Measurements from ENCODE around the gene CTRB1.
"Not testable (repeated sequence)": the region's sequence is repeated elsewhere in the genome, so short reads cannot be mapped to it uniquely, and the experiment has no call there.

CTRB1 gene

DNA sequence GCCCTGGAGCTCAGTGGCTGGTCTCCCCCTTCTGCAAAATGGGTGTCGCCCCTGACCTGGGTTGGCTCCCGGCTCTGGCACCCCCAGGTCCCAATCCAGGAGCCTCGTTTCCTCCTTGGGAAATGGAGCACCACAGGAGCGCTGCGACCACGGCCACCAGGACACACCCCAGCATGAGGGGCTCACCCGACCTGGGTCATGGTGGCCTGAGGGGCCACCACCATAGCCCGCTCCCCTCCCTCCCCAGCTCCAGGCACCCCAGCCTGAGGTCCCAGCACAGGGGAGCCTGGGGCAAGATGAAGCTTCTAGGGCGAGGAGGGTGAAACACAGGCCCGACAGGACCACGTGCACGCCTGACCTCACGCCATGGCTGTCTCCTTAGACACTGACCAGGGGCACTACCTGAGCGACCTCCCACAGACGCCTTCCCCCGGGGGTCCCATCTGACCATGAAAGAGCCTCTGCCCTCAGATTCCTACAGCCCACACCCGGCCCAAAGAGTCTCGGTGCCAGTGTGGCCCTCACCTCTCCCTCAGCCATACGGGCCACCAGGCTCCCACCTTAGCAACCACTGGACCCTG lies 20.8 kb downstream of the CTRB1 start:
- no peak for DNase-seq (ENCODE audit: low read depth in 1 of 2, low spot score in 1 of 2)

- not testable (repeated sequence) for DNase-seq (ENCODE audit: low read depth in 1 of 2, low spot score in 1 of 2)
These were observed 21.8 kb downstream of the CTRB1 start for GRCh38 chr16:75240633-75241032.

DNA sequence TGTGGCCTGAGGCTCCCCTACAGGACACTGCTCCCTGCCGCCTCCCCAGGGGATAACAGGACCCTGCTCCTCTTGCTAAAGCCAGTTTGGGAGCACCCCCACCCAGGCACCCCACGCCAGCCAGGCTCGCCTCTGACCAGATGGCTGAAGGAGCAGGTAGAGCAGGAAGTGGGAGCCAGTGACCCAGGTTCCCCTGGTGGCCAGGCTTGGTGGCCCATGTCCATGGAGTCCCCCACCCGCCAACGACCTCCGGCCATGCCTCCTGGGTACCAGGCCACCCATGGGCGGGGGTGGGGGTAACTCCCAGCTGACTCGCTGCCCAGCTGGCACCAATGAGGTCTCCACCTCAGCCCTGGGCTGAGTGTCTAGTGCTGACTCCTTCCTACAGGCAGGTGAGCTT lies 22.6 kb downstream of the CTRB1 start:
- DNase-seq (ENCODE audit: low read depth in 1 of 2, low spot score in 1 of 2) = no peak

DNA sequence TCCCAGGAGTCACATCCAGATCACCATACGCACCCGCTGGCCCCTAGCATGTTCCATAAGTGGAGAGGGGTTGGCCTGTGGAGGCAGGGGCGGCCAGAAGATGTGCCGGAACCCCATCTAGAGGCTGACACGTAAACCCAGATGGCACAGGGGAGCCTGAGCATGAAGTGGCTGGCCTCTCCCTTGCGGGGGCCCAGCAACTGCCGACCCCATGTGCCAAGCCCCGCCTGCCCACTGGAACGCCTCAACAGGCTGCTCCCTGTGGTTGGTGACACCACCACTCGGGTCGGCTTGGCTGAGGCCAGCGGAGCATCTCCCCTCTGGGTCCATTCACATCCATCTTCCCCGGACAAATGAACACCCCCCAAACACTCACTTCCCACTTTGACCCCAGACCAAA lies 23.2 kb downstream of the CTRB1 start:
- no peak for DNase-seq (ENCODE audit: low read depth in 1 of 2, low spot score in 1 of 2)

DNA sequence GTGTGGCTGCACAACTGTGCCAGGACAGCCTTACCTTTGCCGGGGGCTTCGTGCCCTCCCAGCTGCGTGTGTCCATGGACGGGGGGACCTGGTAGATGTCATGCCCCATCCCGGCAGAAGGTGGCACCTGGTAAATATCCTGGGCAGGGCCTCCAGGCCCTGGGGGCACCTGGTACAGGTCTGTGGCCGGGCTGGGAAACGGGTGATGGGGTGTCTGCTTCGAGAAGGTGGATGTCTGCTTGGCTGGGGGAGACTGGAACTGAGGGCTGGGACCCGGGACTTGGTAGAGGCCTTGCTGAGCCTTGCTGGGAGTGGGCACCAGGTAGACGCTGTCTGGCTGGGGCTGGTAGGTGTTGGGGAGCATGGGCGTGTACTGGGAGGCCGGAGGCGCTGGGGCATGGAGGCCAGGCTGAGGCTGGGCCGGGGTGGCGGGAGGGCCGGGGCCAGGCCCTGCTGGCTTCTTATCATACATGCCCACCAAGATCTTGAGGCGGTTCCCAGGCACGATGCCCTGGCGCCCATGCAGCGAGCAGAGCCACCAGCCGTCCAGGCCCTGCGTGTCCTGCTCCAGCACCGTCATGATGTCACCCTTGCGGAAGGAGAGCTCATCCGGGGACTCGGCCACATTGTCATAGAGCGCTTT lies 23.8 kb downstream of the CTRB1 start:
- not testable (repeated sequence) for DNase-seq (ENCODE audit: low read depth in 1 of 2, low spot score in 1 of 2)

DNA sequence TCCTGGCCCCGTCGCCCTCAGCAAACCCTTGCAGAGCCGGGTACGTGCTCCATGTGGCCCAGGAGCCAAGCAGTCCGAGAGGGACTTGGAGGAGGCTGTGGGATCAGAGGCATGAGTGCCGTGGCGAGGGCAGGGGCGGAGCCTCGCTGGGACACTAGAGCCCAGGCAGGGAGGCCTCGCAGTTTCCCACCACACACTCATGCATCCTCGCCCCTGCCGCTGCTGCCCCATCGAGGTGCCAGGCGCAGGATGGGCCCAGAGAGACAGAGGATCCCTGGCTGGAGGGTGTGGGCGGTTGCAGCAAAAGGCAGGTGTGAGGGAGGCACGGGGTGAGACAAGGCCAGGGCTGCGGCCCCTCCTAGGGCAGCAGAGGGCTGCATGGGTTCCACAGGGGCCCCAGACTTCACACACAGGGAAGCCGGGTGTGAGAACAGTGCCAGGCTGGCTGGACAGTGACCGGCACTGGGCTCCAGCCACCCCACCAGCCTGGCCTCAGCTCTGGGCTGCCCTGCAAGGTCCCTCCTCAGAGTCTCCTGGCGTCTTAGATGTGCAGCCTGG lies 25.0 kb downstream of the CTRB1 start:
- no peak for DNase-seq (ENCODE audit: low read depth in 1 of 2, low spot score in 1 of 2)

- DNase-seq (ENCODE audit: low read depth in 1 of 2, low spot score in 1 of 2) = no peak
These were observed 25.5 kb downstream of the CTRB1 start for GRCh38 chr16:75244225-75244809.

DNA sequence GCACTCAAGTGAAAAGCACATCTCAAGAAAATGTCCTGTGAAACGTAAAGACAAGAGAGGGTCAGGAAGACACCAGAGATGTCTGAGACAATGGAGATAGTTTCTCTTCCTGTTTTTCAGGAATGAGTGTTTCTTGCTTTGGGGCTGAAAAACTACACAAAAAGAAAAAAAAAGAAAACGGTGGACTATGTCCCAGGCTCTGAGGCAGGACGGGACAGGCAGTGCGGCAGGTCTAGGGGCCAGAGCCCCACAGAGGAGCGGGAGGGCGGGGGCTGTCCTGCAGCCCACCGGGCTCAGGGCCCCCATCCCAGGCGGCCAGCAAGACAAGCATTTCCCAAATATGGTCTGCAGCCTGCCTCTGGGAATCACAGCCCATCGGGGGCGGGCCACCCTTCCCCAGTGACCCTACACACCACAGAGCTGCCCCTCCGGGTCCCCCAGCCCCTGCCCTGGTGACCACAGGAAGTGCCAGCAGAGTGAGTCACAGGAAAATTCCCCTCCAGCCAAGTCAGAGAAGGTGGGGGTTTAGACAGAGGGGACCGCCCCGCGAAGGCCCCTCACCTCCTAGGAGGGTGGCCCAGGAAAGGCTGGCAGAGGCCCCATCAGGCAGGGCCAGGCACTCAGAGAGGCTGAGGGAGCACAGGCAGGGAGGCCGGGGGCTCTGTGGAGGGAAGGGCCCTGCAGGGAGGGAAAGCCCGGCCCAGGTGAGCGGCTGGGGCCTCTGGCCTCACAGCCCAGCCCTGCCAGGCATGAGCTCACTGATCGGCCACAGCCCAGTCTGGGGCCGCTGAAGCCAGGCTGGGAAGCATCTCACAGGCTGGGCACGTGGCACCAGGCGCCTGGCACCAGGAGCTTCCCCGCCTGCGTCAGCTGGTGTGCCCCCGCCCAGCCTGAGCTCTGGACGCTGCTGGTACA lies 26.3 kb downstream of the CTRB1 start:
- no peak for DNase-seq (ENCODE audit: low read depth in 1 of 2, low spot score in 1 of 2)

GRCh38 chr16:75246504-75247205 lies 27.9 kb downstream of the CTRB1 start:
- DNase-seq (ENCODE audit: low read depth in 1 of 2, low spot score in 1 of 2) = no peak

DNA sequence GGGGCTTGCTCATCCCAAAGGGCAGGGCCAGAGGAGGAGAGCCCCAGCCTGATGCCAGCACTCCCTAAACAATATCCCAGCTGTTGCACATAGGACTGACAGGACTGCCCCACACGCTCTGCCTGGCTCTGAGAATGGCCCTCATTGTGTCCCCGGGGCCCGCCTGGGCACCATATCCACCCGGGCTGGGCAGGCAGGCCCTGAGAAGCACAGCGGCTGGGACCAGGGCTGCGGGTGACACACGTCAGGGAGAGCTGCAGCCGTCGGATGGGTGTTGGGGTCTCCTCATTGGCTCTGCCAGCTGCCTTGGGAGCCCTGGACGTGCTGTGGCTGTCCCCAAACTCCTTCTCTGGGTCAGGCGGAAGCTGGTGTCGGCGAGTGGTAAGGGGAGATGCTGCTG lies 28.5 kb downstream of the CTRB1 start:
- DNase-seq (ENCODE audit: low read depth in 1 of 2, low spot score in 1 of 2) = no peak

GRCh38 chr16:75248142-75248535 lies 29.4 kb downstream of the CTRB1 start:
- no peak for DNase-seq (ENCODE audit: low read depth in 1 of 2, low spot score in 1 of 2)

GRCh38 chr16:75248536-75249380 lies 30.0 kb downstream of the CTRB1 start:
- no peak for DNase-seq (ENCODE audit: low read depth in 1 of 2, low spot score in 1 of 2)

GRCh38 chr16:75249441-75249840 lies 30.7 kb downstream of the CTRB1 start:
- no peak for DNase-seq (ENCODE audit: low read depth in 1 of 2, low spot score in 1 of 2)

- no peak for DNase-seq (ENCODE audit: low read depth in 1 of 2, low spot score in 1 of 2)
These were observed 31.5 kb downstream of the CTRB1 start for GRCh38 chr16:75250089-75250808.

DNA sequence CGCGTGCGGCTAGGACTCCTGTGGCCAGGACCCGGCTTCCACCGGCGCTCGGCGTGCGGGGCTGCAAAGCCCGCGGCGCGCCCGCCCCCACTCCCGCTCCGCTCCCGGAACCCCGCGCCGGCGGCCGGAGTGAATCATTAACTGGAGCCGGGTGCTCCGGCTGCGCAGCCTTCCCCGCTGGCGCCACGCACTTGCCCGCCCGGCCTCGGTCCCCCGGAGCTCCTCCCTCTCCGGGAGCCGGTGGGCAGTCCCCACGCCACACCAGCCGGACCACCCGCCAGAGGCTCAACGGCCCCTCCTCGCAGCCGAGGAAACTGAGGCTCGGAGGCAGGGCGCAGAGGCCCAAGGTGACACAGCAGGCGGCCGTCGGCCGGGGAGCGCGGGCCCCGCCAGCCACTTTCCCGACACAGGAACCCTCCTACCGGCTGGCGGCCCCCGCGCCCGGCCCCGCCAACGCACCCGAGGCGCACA lies 32.1 kb downstream of the CTRB1 start:
- no peak for DNase-seq (ENCODE audit: low read depth in 1 of 2, low spot score in 1 of 2)

DNA sequence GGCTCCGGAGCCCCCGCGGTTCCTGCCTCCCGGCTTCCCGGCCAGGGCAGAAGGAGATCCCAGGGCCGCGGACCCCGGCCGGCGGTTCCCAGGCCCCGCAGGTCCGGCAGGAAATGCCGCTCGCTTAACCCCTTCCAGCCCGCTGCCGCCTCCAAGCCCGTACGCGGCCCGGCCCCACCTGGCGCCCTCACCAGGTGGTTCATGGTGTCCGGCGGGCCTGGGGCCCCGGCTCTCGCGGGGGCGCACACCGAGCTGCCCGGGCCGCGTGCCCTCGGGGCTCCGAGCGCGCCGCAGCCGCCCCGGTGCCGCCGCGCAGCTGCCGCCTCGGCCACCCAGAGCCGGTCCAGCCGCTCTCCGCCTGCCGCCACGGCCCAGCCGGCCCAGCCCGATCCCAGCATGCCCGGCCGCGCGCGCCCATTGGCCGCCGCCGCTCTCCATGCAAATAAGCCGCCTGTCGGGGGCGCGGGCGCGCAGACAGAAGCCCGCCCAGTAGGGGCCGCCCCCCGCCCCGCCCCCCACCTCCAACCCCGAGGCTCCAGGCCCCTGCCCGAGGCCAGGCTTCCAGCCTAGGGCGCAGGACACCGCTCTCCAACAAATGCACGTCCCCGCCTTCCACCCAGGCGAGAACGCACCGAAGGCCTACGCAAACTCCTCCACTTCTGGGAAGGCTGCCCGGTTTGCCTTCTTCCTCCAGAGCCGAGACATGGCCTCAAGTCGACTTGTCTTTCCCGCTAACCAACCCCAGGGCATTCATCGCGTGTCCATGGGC lies 32.7 kb downstream of the CTRB1 start, which contains the start of gene BCAR1:
Gene BCAR1 (minus strand): TSS at position 345 of the 769 bp plus-strand sequence. CDS start 142 bp downstream, at position 203.
- no peak for DNase-seq (ENCODE audit: low read depth in 1 of 2, low spot score in 1 of 2)

DNA sequence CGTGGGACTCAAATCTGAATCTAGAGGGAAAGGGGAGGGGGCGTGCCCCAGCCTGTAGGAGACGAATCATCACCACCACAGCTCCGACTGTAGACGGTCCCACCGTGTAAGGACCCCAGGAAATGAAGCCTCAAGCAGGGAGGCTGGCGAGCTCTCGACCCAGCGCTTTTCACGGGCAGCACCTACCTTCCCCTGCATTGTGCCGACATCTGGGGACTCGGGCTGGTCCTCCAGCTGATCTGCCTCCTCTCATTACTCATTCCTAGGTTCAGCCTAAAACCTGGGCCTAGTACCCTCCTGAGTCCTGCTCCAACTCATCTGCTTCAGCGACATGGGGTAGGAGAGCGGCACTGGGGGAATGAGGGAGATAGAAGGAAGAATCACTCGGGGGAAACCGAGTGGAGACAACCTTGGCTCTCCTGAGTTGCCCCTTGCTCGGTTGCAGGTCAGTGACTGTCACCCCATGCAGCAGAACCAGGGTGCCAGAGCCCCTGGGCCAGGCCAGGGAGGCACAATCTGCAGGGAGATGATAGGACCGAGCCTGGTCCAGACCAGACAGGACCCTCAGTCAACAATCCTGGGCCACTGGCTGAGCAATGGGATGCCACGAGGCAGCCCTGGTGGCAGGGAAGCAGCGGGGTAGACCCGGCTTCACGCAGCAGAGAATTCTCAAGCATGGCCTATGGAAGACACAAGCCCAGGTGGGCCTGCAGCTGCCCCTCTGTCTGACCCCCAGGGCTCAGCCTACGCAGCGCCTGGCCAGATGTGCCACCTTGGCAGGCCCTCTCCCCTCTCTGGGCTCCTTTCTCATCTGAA lies 33.5 kb downstream of the CTRB1 start:
- DNase-seq (ENCODE audit: low read depth in 1 of 2, low spot score in 1 of 2) = no peak

Measured in activated T-helper 1 cell treated with anti-CD3 and anti-CD28 coated beads, Interleukin-2, amount 50 U/mL, for 16 hours (primary cell).